DOHH2 (cell line): ENCODE data around the gene ADI1.

Experiments used
- H3F3A ChIP-seq: fragments of 200-600 bp; sonication (generic), shearing (Covaris generic); 2 replicates; pipeline ENCODE4 v1.6.0; 2016; ENCODE audit warnings: antibody characterized with exemption, mild to moderate bottlenecking; ENCODE audit not compliant: control insufficient read depth, insufficient read depth
- H3K27ac ChIP-seq: fragments of 200-600 bp; sonication (generic); 2 replicates; pipeline ENCODE4 v1.5.1; 2014; ENCODE audit warnings: low read depth, mild to moderate bottlenecking, low read length, moderate library complexity
- H3K27me3 ChIP-seq: fragments of 200-600 bp; sonication (generic); 2 replicates; pipeline ENCODE4 v1.6.1; 2014; ENCODE audit warnings: mild to moderate bottlenecking, low read length, mixed read lengths; ENCODE audit not compliant: control insufficient read depth
- H3K36me3 ChIP-seq: fragments of 200-600 bp; sonication (generic); 2 replicates; pipeline ENCODE4 v1.6.1; 2014; ENCODE audit warnings: mild to moderate bottlenecking, low read length, moderate library complexity, mixed read lengths; ENCODE audit not compliant: control insufficient read depth
- H3K4me1 ChIP-seq: fragments of 200-600 bp; sonication (generic); 2 replicates; pipeline ENCODE4 v1.6.1; 2014; ENCODE audit warnings: mild to moderate bottlenecking, low read length, mixed read lengths; ENCODE audit not compliant: control insufficient read depth
- H3K4me2 ChIP-seq: fragments of 200-600 bp; sonication (generic); 2 replicates; pipeline ENCODE4 v1.6.0; 2014; ENCODE audit warnings: mild to moderate bottlenecking, low read length, moderate library complexity
- H3K4me3 ChIP-seq: fragments of 200-600 bp; sonication (generic); 2 replicates; pipeline ENCODE4 v1.5.1; 2014; ENCODE audit warnings: mild to moderate bottlenecking, low read length, mixed read lengths
- H3K79me2 ChIP-seq: fragments of 200-600 bp; sonication (generic); 2 replicates; pipeline ENCODE4 v1.6.1; 2014; ENCODE audit warnings: mild to moderate bottlenecking, low read length, mixed read lengths; ENCODE audit not compliant: control insufficient read depth
- H3K9me2 ChIP-seq: fragments of 200-600 bp; sonication (generic); replicated peaks from 2 replicates; pipeline ENCODE4 v1.6.1; 2014; ENCODE audit warnings: mild to moderate bottlenecking, low read length, mixed read lengths; ENCODE audit not compliant: control insufficient read depth
- H3K9me3 ChIP-seq: fragments of 200-600 bp; sonication (generic); 2 replicates; pipeline ENCODE4 v1.6.1; 2014; ENCODE audit warnings: antibody characterized with exemption, low read length, mixed read lengths; ENCODE audit not compliant: control insufficient read depth, insufficient read depth
- H4K20me1 ChIP-seq: fragments of 200-600 bp; sonication (generic); 2 replicates; pipeline ENCODE4 v1.6.0; 2014; ENCODE audit warnings: low read depth, mild to moderate bottlenecking, antibody characterized with exemption, low read length, moderate library complexity; ENCODE audit not compliant: control insufficient read depth, insufficient read depth
- CTCF ChIP-seq: fragments of 200-600 bp; sonication (generic); IDR thresholded peaks from one replicate; pipeline ENCODE4 v1.5.1; 2014; ENCODE audit warnings: antibody characterized with exemption, mild to moderate bottlenecking, low read depth, low read length; ENCODE audit not compliant: poor library complexity, severe bottlenecking
- EZH2phosphoT487 ChIP-seq: fragments of 200-600 bp; sonication (generic); IDR thresholded peaks from 2 replicates; pipeline ENCODE4 v1.6.1; 2017; ENCODE audit warnings: borderline replicate concordance, mild to moderate bottlenecking, antibody characterized with exemption, low read length, moderate library complexity, mixed read lengths

Gene ADI1

GRCh38 chr2:3535794-3536681 is 16.7 kb upstream of the ADI1 start:
- no peaks in the 10 kb centered on the region for H3K9me2 ChIP-seq
- no peaks in the 10 kb centered on the region for H3K27me3 ChIP-seq
- no peak overlapping the region for H3K4me2 ChIP-seq
- H3K79me2 ChIP-seq: no peaks in the 10 kb centered on the region
- H4K20me1 ChIP-seq: no peaks in the 10 kb centered on the region
- TF ChIP-seq EZH2phosphoT487 (no peak), CTCF (no peak)
- no peak overlapping the region for H3K27ac ChIP-seq
- peaks cover 13% of the 10 kb centered on the region; the same call in 1 of the 2 replicates for H3K9me3 ChIP-seq
- H3K36me3 ChIP-seq: peaks cover 35% of the 10 kb centered on the region
- H3F3A ChIP-seq: peaks cover 12% of the 10 kb centered on the region; the same call in 1 of the 2 replicates
- no peak overlapping the region for H3K4me3 ChIP-seq
- H3K4me1 ChIP-seq: peaks cover 8% of the 10 kb centered on the region; the same call in 1 of the 2 replicates

- Histone ChIP-seq H3K36me3 (peaks cover 31% of the 10 kb centered on the region), H3K9me2 (no peaks in the 10 kb centered on the region), H3F3A (peaks cover 12% of the 10 kb centered on the region; the same call in 1 of the 2 replicates), H4K20me1 (no peaks in the 10 kb centered on the region), H3K9me3 (peaks cover 13% of the 10 kb centered on the region; the same call in 1 of the 2 replicates), H3K27ac (no peak overlapping the region), H3K4me1 (peaks cover 8% of the 10 kb centered on the region; the same call in 1 of the 2 replicates), H3K4me3 (no peak overlapping the region), H3K27me3 (no peaks in the 10 kb centered on the region), H3K4me2 (no peak overlapping the region), H3K79me2 (no peaks in the 10 kb centered on the region)
- TF ChIP-seq EZH2phosphoT487 (no peak), CTCF (no peak)
Measured at GRCh38 chr2:3535467-3535793, 16.1 kb upstream of the ADI1 start.

GRCh38 chr2:3534251-3534814 is 15.0 kb upstream of the ADI1 start:
- Histone ChIP-seq H3K27ac (no peak overlapping the region), H3K9me3 (peaks cover 13% of the 10 kb centered on the region; the same call in 1 of the 2 replicates), H3K4me1 (peaks cover 8% of the 10 kb centered on the region; the same call in 1 of the 2 replicates), H3K79me2 (no peaks in the 10 kb centered on the region), H3K4me2 (no peak overlapping the region), H3K27me3 (no peaks in the 10 kb centered on the region), H4K20me1 (no peaks in the 10 kb centered on the region), H3K36me3 (peaks cover 22% of the 10 kb centered on the region), H3F3A (peaks cover 5% of the 10 kb centered on the region; the same call in 1 of the 2 replicates), H3K9me2 (no peaks in the 10 kb centered on the region), H3K4me3 (no peak overlapping the region)
- no peak for TF ChIP-seq EZH2phosphoT487

GRCh38 chr2:3533836-3534235 is 14.5 kb upstream of the ADI1 start:
- TF ChIP-seq CTCF (no peak), EZH2phosphoT487 (no peak)
- Histone ChIP-seq H3K4me3 (no peak overlapping the region), H3K4me1 (peaks cover 8% of the 10 kb centered on the region; the same call in 1 of the 2 replicates), H4K20me1 (no peaks in the 10 kb centered on the region), H3F3A (peaks cover 4% of the 10 kb centered on the region; the same call in 1 of the 2 replicates), H3K4me2 (no peak overlapping the region), H3K9me2 (no peaks in the 10 kb centered on the region), H3K79me2 (no peaks in the 10 kb centered on the region), H3K27ac (no peak overlapping the region), H3K27me3 (no peaks in the 10 kb centered on the region), H3K36me3 (peaks cover 21% of the 10 kb centered on the region; the same call in 1 of the 2 replicates), H3K9me3 (peaks cover 13% of the 10 kb centered on the region; the same call in 1 of the 2 replicates)
